B cell (primary cell): ENCODE results near the gene ZBTB4. TPM values are rescaled to one million over a fixed set of nuclear protein-coding genes. Genes with fewer than 3 reads are reported as not detected.

Experiments
- ATAC-seq: fragments of 200-7000 bp; cut with Tn5 transposase; one replicate; pipeline ENCODE4 v1.10.0; 2021; ENCODE audit warnings: low read depth, mild to moderate bottlenecking, moderate number of reproducible peaks, moderate library complexity
- CTCF ChIA-PET: fragments of 350-600 bp; sonication (Branson Sonifier 250); formaldehyde crosslinking; loops from one replicate; lab custom pipeline; 2021; ENCODE audit warnings: antibody characterized with exemption, inconsistent platforms; lab: Charles Lee
- POLR2A ChIA-PET: fragments of 350-600 bp; sonication (Branson Sonifier 250); formaldehyde crosslinking; loops from one replicate; lab custom pipeline; 2021; ENCODE audit warnings: antibody characterized with exemption; lab: Charles Lee
- DNase-seq: peaks from one replicate; pipeline ENCODE4 v3.0.0; 2013
- H2AFZ ChIP-seq: 2 replicates; pipeline ENCODE4 v1.6.1; 2012; ENCODE audit warnings: mild to moderate bottlenecking, low read depth, low read length; ENCODE audit not compliant: insufficient read depth, poor library complexity, severe bottlenecking
- H3K27ac ChIP-seq, 2 donors: 1 replicate in 1 of 2; 2 replicates in 1 of 2; pipeline ENCODE4 v1.5.1; 2012 to 2013; ENCODE audit warnings: low read length in 2 of 2, mild to moderate bottlenecking in 2 of 2, moderate library complexity in 1 of 2
- H3K27me3 ChIP-seq, 4 experiments: fragments of 200-600 bp in 1 of 4; sonication (generic) in 1 of 4; replicated peaks in 1 of 4; 1 replicate in 2 of 4; 2 replicates in 2 of 4; pipeline versions ENCODE4 v1.6.1 to v1.7.0; 2013 to 2016; ENCODE audit warnings: low read length in 3 of 4, mild to moderate bottlenecking in 2 of 4, mixed read lengths in 1 of 4, moderate library complexity in 1 of 4; ENCODE audit not compliant: insufficient read depth in 4 of 4, control insufficient read depth in 3 of 4; ENCODE audit errors: control extremely low read depth in 1 of 4
- H3K36me3 ChIP-seq, 2 experiments: replicated peaks in 1 of 2; 1 replicate in 1 of 2; 2 replicates in 1 of 2; pipeline versions ENCODE4 v1.6.1 to v1.7.1; 2013; ENCODE audit warnings: low read length in 1 of 2; ENCODE audit not compliant: insufficient read depth in 2 of 2, control insufficient read depth in 1 of 2; ENCODE audit errors: control extremely low read depth in 1 of 2, extremely low read depth in 1 of 2
- H3K4me1 ChIP-seq, 2 donors: fragments of 200-600 bp in 1 of 2; sonication (generic) in 1 of 2; 1 replicate in 1 of 2; 2 replicates in 1 of 2; pipeline versions ENCODE4 v1.5.1 to v1.6.1; 2013 to 2017; ENCODE audit warnings: low read length in 2 of 2; ENCODE audit not compliant: control insufficient read depth in 2 of 2, insufficient read depth in 2 of 2
- H3K4me2 ChIP-seq: replicated peaks from 2 replicates; pipeline ENCODE3; 2012; ENCODE audit warnings: mild to moderate bottlenecking, low read depth, low read length; ENCODE audit not compliant: poor library complexity, severe bottlenecking
- H3K4me3 ChIP-seq, 5 experiments: fragments of 200-600 bp in 1 of 5; sonication (generic) in 1 of 5; 1 replicate in 3 of 5; 2 replicates in 2 of 5; pipeline versions ENCODE4 v1.5.1 to v1.7.0; 2011 to 2016; ENCODE audit warnings: low read length in 4 of 5, mild to moderate bottlenecking in 4 of 5, low read depth in 2 of 5, control low read depth in 1 of 5, moderate library complexity in 1 of 5; ENCODE audit not compliant: insufficient read depth in 1 of 5; ENCODE audit errors: control extremely low read depth in 1 of 5, extremely low read depth in 1 of 5
- H3K79me2 ChIP-seq: fragments of 200-600 bp; sonication (generic); one replicate; pipeline ENCODE4 v1.6.0; 2016; ENCODE audit warnings: low read length; ENCODE audit not compliant: control insufficient read depth, insufficient read depth
- H3K9ac ChIP-seq: fragments of 200-600 bp; sonication (generic); 2 replicates; pipeline ENCODE4 v1.6.1; 2017; ENCODE audit warnings: mild to moderate bottlenecking, low read length, moderate library complexity
- H3K9me3 ChIP-seq, 3 donors: one replicate each; pipeline versions ENCODE4 v1.6.1 to v1.7.1; 2013; ENCODE audit warnings: low read length in 2 of 3; ENCODE audit not compliant: control insufficient read depth in 2 of 3, insufficient read depth in 1 of 3; ENCODE audit errors: control extremely low read depth in 1 of 3
- H4K20me1 ChIP-seq: 2 replicates; pipeline ENCODE4 v1.6.0; 2012; ENCODE audit warnings: mild to moderate bottlenecking, low read length; ENCODE audit not compliant: insufficient read depth, control insufficient read depth, poor library complexity, severe bottlenecking
- H3K27ac Mint-ChIP-seq: one replicate; pipeline ENCODE4 v1.8.0; 2021; ENCODE audit warnings: mixed read lengths
- H3K27me3 Mint-ChIP-seq: one replicate; pipeline ENCODE4 v1.8.0; 2021; ENCODE audit warnings: mixed read lengths
- H3K4me1 Mint-ChIP-seq: one replicate; pipeline ENCODE4 v1.8.0; 2021; ENCODE audit warnings: mixed read lengths
- H3K4me3 Mint-ChIP-seq: one replicate; pipeline ENCODE4 v1.8.0; 2021; ENCODE audit warnings: mixed read lengths
- H3K9me3 Mint-ChIP-seq: one replicate; pipeline ENCODE4 v1.8.0; 2022; ENCODE audit warnings: mixed read lengths; ENCODE audit not compliant: insufficient read depth
- EZH2 ChIP-seq: IDR thresholded peaks from 2 replicates; pipeline ENCODE4 v1.6.1; 2012; ENCODE audit warnings: borderline replicate concordance, low read depth, mild to moderate bottlenecking, moderate library complexity, low read length; ENCODE audit not compliant: insufficient read depth, poor library complexity, severe bottlenecking
- WGBS: methylation state at CpG from one replicate; pipeline ENCODE4 v1.1.5; 2013; ENCODE audit warnings: missing lambda C conversion rate; ENCODE audit not compliant: insufficient coverage; 5-methylcytosine and 5-hydroxymethylcytosine counted together
- intact Hi-C: fragments of 100-400 bp; cut with micrococcal nuclease; formaldehyde crosslinking; loops from one replicate; pipeline ENCODE4 v1.10.0; 2022
- polyA plus RNA-seq: library from polyadenylated mRNA; depleted of rRNA; stranded (reverse); fragments of >200 nt; gene quantifications from 2 replicates; pipeline ENCODE4 v1.2.3, GENCODE V29; 2012
- total RNA-seq, 2 donors: library from RNA; stranded (reverse); fragments of 120-200 nt in 1 of 2; gene quantifications; 1 replicate in 1 of 2; 2 replicates in 1 of 2; pipeline versions ENCODE4 v1.2.3 to v1.2.4, GENCODE V29; 2013 to 2022
- TF ChIP-seq, protein P1 (sequence below): fragments of 200-600 bp; IDR thresholded peaks from one replicate; pipeline ENCODE4 v1.8.0; 2022; ENCODE audit warnings: antibody characterized with exemption, mild to moderate bottlenecking

ZBTB4 gene
- total and polyA plus RNA-seq, 2 donors (not counting 1 experiment from before 2014, with no cell fraction given) = 19.2 to 62.4 TPM

DNA sequence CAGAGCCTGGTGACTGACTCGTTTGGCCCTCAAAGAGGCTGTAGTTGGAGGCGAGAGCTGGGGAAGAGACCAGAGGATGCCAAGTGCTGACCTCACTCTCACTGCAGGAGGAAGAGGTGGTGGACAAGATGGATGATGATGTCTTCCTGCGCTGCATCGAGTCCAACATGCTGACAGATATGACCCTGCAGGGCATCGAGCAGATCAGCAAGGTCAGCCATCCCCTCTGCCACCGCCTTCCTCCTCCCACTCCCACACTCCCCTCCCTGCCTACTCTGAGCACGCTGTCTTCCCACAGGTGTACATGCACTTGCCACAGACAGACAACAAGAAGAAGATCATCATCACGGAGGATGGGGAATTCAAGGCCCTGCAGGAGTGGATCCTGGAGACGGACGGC is 31.7 kb upstream of the ZBTB4 start:
- Histone ChIP-seq H2AFZ (no peak overlapping the region), H3K79me2 (no peaks in the 10 kb centered on the region), H3K27ac (no peak overlapping the region), H3K27me3 (no peaks in the 10 kb centered on the region), H3K4me1 (no peaks in the 10 kb centered on the region), H3K9me3 (no peaks in the 10 kb centered on the region), H4K20me1 (no peaks in the 10 kb centered on the region), H3K36me3 (peaks cover 11 to 66% of the 10 kb centered on the region in 2 experiments), H3K4me3 (no peak overlapping the region), H3K9ac (no peak overlapping the region), H3K4me2 (no peak overlapping the region)
- DNase-seq (peak; percentile 28), ATAC-seq (no peak)
- WGBS = 93% methylated on average over 8 of the region's 10 CpGs
- CTCF ChIA-PET = interaction anchor here (0.8 to 19.2 kb wide), 3 partner anchors 44 to 76 kb away, joined by 3 to 666 read pairs (median 111); partner anchors contain the start of genes MPDU1, SENP3, SOX15 and TNFSF12
- no peak overlapping the region for H3K27ac Mint-ChIP-seq
- H3K4me3 Mint-ChIP-seq = no peak overlapping the region
- POLR2A ChIA-PET = no interaction called here
- H3K27me3 Mint-ChIP-seq = no peaks in the 10 kb centered on the region
- H3K9me3 Mint-ChIP-seq = no peaks in the 10 kb centered on the region
- TF ChIP-seq, protein P1, sequence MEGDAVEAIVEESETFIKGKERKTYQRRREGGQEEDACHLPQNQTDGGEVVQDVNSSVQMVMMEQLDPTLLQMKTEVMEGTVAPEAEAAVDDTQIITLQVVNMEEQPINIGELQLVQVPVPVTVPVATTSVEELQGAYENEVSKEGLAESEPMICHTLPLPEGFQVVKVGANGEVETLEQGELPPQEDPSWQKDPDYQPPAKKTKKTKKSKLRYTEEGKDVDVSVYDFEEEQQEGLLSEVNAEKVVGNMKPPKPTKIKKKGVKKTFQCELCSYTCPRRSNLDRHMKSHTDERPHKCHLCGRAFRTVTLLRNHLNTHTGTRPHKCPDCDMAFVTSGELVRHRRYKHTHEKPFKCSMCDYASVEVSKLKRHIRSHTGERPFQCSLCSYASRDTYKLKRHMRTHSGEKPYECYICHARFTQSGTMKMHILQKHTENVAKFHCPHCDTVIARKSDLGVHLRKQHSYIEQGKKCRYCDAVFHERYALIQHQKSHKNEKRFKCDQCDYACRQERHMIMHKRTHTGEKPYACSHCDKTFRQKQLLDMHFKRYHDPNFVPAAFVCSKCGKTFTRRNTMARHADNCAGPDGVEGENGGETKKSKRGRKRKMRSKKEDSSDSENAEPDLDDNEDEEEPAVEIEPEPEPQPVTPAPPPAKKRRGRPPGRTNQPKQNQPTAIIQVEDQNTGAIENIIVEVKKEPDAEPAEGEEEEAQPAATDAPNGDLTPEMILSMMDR = no peak
- no peak for TF ChIP-seq EZH2
- intact Hi-C loops = no loop called here
- H3K4me1 Mint-ChIP-seq = no peaks in the 10 kb centered on the region

GRCh38 chr17:7509937-7510336 is 30.5 kb upstream of the ZBTB4 start:
- Mint-ChIP-seq H3K27ac (no peak overlapping the region), H3K4me3 (no peak overlapping the region), H3K9me3 (no peaks in the 10 kb centered on the region), H3K27me3 (no peaks in the 10 kb centered on the region), H3K4me1 (no peaks in the 10 kb centered on the region)
- 90% methylated on average over 2 of the region's 5 CpGs for WGBS
- no peaks in the 10 kb centered on the region for H3K4me1 ChIP-seq
- H3K79me2 ChIP-seq = no peaks in the 10 kb centered on the region
- no peak overlapping the region for H3K9ac ChIP-seq
- DNase-seq = no peak
- no peaks in the 10 kb centered on the region for H4K20me1 ChIP-seq
- CTCF ChIA-PET = interaction anchor here (2.5 to 4.0 kb wide), 2 partner anchors 51 to 74 kb away, joined by 6 to 25 read pairs; partner anchors contain the start of gene TMEM102
- POLR2A ChIA-PET = interaction anchor here (0.6 kb wide), 1 partner anchor 71 kb away, joined by 3 read pairs; no protein-coding TSS in a partner anchor
- no peak overlapping the region for H3K27ac ChIP-seq
- no peaks in the 10 kb centered on the region for H3K9me3 ChIP-seq
- intact Hi-C loops = no loop called here
- no peak overlapping the region for H3K4me2 ChIP-seq
- no peak overlapping the region for H2AFZ ChIP-seq
- no peak overlapping the region for H3K4me3 ChIP-seq
- peaks cover 11 to 74% of the 10 kb centered on the region in 2 experiments for H3K36me3 ChIP-seq
- ATAC-seq = no peak
- no peaks in the 10 kb centered on the region for H3K27me3 ChIP-seq
- TF ChIP-seq, protein P1 = no peak
- no peak for TF ChIP-seq EZH2
